NT2/D1 (cell line): ENCODE results near the gene FLVCR1.
A peak's percentile ranks its signal among the peaks of the same experiment; 100 is the strongest.
"Not testable (repeated sequence)": the region's sequence is repeated elsewhere in the genome, so short reads cannot be mapped to it uniquely, and the experiment has no call there.

Source experiments
- DNase-seq: peaks from one replicate; pipeline ENCODE4 v3.0.0-alpha.2; 2011; ENCODE audit warnings: low read depth, low spot score
- H3K27me3 ChIP-seq: 2 replicates; pipeline ENCODE4 v1.6.0; 2011; ENCODE audit warnings: mild to moderate bottlenecking; ENCODE audit not compliant: insufficient read length, insufficient read depth
- H3K36me3 ChIP-seq: 2 replicates; pipeline ENCODE4 v1.6.1; 2011; ENCODE audit warnings: mild to moderate bottlenecking, low read length, mixed read lengths; ENCODE audit not compliant: insufficient read depth, insufficient read length
- H3K4me1 ChIP-seq: 2 replicates; pipeline ENCODE4 v1.5.1; 2011; ENCODE audit not compliant: insufficient read depth, insufficient read length
- H3K4me3 ChIP-seq: 2 replicates; pipeline ENCODE4 v1.5.1; 2011; ENCODE audit warnings: low read depth; ENCODE audit not compliant: insufficient read length
- H3K9ac ChIP-seq: 2 replicates; pipeline ENCODE4 v1.6.0; 2011; ENCODE audit warnings: low read depth; ENCODE audit not compliant: insufficient read length
- H3K9me3 ChIP-seq: 2 replicates; pipeline ENCODE4 v1.5.1; 2011; ENCODE audit warnings: mild to moderate bottlenecking, low read length; ENCODE audit not compliant: insufficient read depth
- SUZ12 ChIP-seq: IDR thresholded peaks from 2 replicates; pipeline ENCODE4 v1.6.1; 2011; ENCODE audit not compliant: insufficient read length, insufficient read depth; ENCODE audit errors: extremely low read depth
- YY1 ChIP-seq: IDR thresholded peaks from 2 replicates; pipeline ENCODE4 v1.6.1; 2011; ENCODE audit not compliant: insufficient read length, insufficient read depth
- ZNF274 ChIP-seq: IDR thresholded peaks from 2 replicates; pipeline ENCODE4 v1.6.1; 2011; ENCODE audit warnings: mild to moderate bottlenecking, low read depth, low read length

FLVCR1 gene

GRCh38 chr1:212909652-212910063, 51.6 kb downstream of the FLVCR1 start:
- Histone ChIP-seq H3K4me3 (no peak overlapping the region), H3K4me1 (no peaks in the 10 kb centered on the region), H3K36me3 (peaks cover 6% of the 10 kb centered on the region), H3K9ac (peak overlapping the region; percentile 59), H3K9me3 (peaks cover 48% of the 10 kb centered on the region), H3K27me3 (no peaks in the 10 kb centered on the region)
- TF ChIP-seq ZNF274 (no peak), YY1 (no peak), SUZ12 (no peak)
- DNase-seq, result peak; percentile 70

- Histone ChIP-seq H3K9me3 (peaks cover 43% of the 10 kb centered on the region), H3K9ac (peak overlapping the region; percentile 64)
- not testable (repeated sequence) for H3K36me3 ChIP-seq, H3K4me3 ChIP-seq, DNase-seq, H3K27me3 ChIP-seq, H3K4me1 ChIP-seq
Observed at GRCh38 chr1:212910213-212910612, 52.1 kb downstream of the FLVCR1 start.

DNA sequence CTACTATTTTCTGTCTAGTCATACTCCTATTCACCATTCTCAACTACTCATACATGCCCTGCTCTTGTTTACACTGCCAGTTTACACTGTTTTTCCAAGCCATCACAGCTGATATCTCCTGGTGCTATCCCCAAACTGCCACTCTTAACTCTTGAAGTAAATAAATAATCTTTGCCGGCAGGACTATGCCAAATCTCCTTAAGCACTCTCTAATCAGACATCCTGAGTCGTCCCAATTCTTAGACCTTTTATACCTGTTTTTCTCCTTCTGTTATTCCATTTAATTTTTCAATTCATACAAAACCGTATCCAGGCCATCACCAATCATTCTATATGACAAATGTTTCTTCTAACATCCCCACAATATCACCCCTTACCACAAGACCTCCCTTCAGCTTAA, 55.6 kb downstream of the FLVCR1 start:
- H3K36me3 ChIP-seq, H3K27me3 ChIP-seq, DNase-seq, H3K4me1 ChIP-seq: not testable (repeated sequence)
- Histone ChIP-seq H3K4me3 (peak overlapping the region; percentile 16), H3K9me3 (peaks cover 11% of the 10 kb centered on the region; the same call in 1 of the 2 replicates), H3K9ac (peak overlapping the region; percentile 64)

DNA sequence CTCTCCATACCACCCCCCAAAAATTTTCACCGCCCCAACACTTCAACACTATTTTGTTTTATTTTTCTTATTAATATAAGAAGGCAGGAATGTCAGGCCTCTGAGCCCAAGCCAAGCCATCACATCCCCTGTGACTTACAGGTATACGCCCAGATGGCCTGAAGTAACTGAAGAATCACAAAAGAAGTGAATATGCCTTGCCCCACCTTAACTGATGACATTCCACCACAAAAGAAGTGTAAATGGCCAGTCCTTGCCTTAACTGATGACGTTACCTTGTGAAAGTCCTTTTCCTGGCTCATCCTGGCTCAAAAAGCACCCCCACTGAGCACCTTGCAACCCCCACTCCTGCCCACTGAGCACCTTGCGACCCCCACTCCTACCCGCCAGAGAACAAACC, 56.0 kb downstream of the FLVCR1 start:
- not testable (repeated sequence) for H3K9me3 ChIP-seq, H3K4me3 ChIP-seq, H3K36me3 ChIP-seq, H3K27me3 ChIP-seq, H3K4me1 ChIP-seq, DNase-seq, H3K9ac ChIP-seq

- Histone ChIP-seq H3K27me3 (no peaks in the 10 kb centered on the region), H3K36me3 (no peaks in the 10 kb centered on the region), H3K4me3 (peak overlapping the region; percentile 6), H3K4me1 (peaks cover 8% of the 10 kb centered on the region), H3K9me3 (no peaks in the 10 kb centered on the region; the same call in 1 of the 2 replicates), H3K9ac (peak overlapping the region; percentile 91)
- peak; percentile 81 for DNase-seq
- TF ChIP-seq YY1, result no peak
- no peak for TF ChIP-seq ZNF274
- TF ChIP-seq SUZ12, result no peak
Observed at GRCh38 chr1:212914789-212915188, 56.7 kb downstream of the FLVCR1 start.

- DNase-seq, result peak; percentile 67
- Histone ChIP-seq H3K9ac (peak overlapping the region; percentile 91), H3K4me3 (peak overlapping the region; percentile 6), H3K36me3 (no peaks in the 10 kb centered on the region), H3K4me1 (peaks cover 8% of the 10 kb centered on the region), H3K9me3 (no peaks in the 10 kb centered on the region), H3K27me3 (no peaks in the 10 kb centered on the region)
- TF ChIP-seq YY1, result no peak
- TF ChIP-seq ZNF274, result no peak
- TF ChIP-seq SUZ12, result no peak
Observed at GRCh38 chr1:212915245-212916091, 57.4 kb downstream of the FLVCR1 start.

- no peaks in the 10 kb centered on the region for H3K9me3 ChIP-seq
- DNase-seq, result peak; percentile 84
- TF ChIP-seq SUZ12 (no peak), YY1 (peak; percentile 16)
- H3K36me3 ChIP-seq, result no peaks in the 10 kb centered on the region
- peaks cover 8% of the 10 kb centered on the region for H3K4me1 ChIP-seq
- no peaks in the 10 kb centered on the region for H3K27me3 ChIP-seq
- peak overlapping the region; percentile 27 for H3K4me3 ChIP-seq
- H3K9ac ChIP-seq, result peak overlapping the region; percentile 91
Observed at GRCh38 chr1:212916481-212917133, 58.5 kb downstream of the FLVCR1 start.
